Adrenal gland (tissue), 12 donors: ENCODE results near the gene IL1R2. TPM values are rescaled to one million over a fixed set of nuclear protein-coding genes. Genes with fewer than 3 reads are reported as not detected.

ENCODE experiments used
- DNase-seq, 7 donors: peaks; one replicate each; pipeline ENCODE4 v3.0.0-alpha.2; 2019 to 2020
- H3K27ac ChIP-seq, 5 donors: fragments of 200-600 bp; sonication (generic) in 4 of 5; 1 replicate in 3 of 5; 2 replicates in 2 of 5; pipeline versions ENCODE4 v1.5.1 to v1.8.0; 2016 to 2020; ENCODE audit warnings: mild to moderate bottlenecking in 1 of 5
- H3K27me3 ChIP-seq: fragments of 200-600 bp; 2 replicates; pipeline ENCODE4 v1.8.0; 2021
- H3K36me3 ChIP-seq, 2 donors: fragments of 200-600 bp; replicated peaks in 1 of 2; 1 replicate in 1 of 2; 2 replicates in 1 of 2; pipeline versions ENCODE4 v1.5.1 to v1.8.0; 2018 to 2022
- H3K4me1 ChIP-seq, 2 donors: fragments of 200-600 bp; replicated peaks in 1 of 2; 1 replicate in 1 of 2; 2 replicates in 1 of 2; pipeline versions ENCODE4 v1.5.1 to v1.8.0; 2018 to 2021
- H3K4me3 ChIP-seq, 4 donors: fragments of 200-600 bp; sonication (generic) in 3 of 4; one replicate each; pipeline ENCODE4 v1.5.1; 2016 to 2018
- H3K9me3 ChIP-seq, 3 donors: fragments of 200-600 bp; sonication (generic) in 1 of 3; replicated peaks in 1 of 3; 1 replicate in 2 of 3; 2 replicates in 1 of 3; pipeline versions ENCODE4 v1.5.1 to v1.8.0; 2016 to 2021
- CTCF ChIP-seq, 6 experiments: fragments of 450-650 bp in 4 of 6; fragments of 200-600 bp in 2 of 6; sonication (generic) in 1 of 6; IDR thresholded peaks; 1 replicate in 5 of 6; 2 replicates in 1 of 6; pipeline versions ENCODE4 v1.5.1 to v1.8.0; 2016 to 2021; ENCODE audit warnings: antibody characterized with exemption in 6 of 6, mild to moderate bottlenecking in 2 of 6, moderate library complexity in 1 of 6
- POLR2A ChIP-seq, 2 donors: fragments of 450-650 bp; IDR thresholded peaks; one replicate each; pipeline ENCODE4 v1.6.1; 2017; ENCODE audit warnings: antibody characterized with exemption in 2 of 2, mild to moderate bottlenecking in 2 of 2, moderate library complexity in 1 of 2
- WGBS, 4 donors: extraction: QIAGEN DNeasy Blood & Tissue Kit in 2 of 4; methylation state at CpG; one replicate each; pipeline versions ENCODE4 v1.1.5 to v1.1.7; 2013 to 2017; 5-methylcytosine and 5-hydroxymethylcytosine counted together
- intact Hi-C, 2 donors: fragments of 100-400 bp; cut with DNase I; formaldehyde crosslinking; loops; one replicate each; pipeline versions ENCODE4 v1.14.1 to v1.15.0; 2022 to 2023
- polyA plus RNA-seq, 3 donors: library from polyadenylated mRNA; stranded (reverse); fragments of 200-250 nt in 2 of 3; fragments of 350-450 nt in 1 of 3; fragmentation: Illumina TruSeq in 1 of 3; extraction: RNeasy Lipid Tissue Mini Kit (QIAGEN cat#74804) in 1 of 3; gene quantifications; one replicate each; pipeline ENCODE4 v1.2.3, GENCODE V29; 2013 to 2014
- total RNA-seq, 9 donors: library from RNA; depleted of rRNA in 4 of 9; stranded (reverse); fragments of >200 nt in 4 of 9; fragments of 120-200 nt in 1 of 9; fragmentation: NEBNext Ultra II Directional in 1 of 9; extraction: Animal tissue kit (Norgen Biotek cat#: 25700) in 1 of 9; gene quantifications; one replicate each; pipeline versions ENCODE4 v1.1.0 to v1.2.4, GENCODE V29; 2013 to 2023
- donor health status: healthy with polysubstance abuse.
- donor health status: Bipolar disorder and iron deficiency.
- donor health status: DM: yes; HTN: yes; CAD: no.
- donor health status: DM: no; HTN: no; CAD: no.
- donor health status: DM: no; HTN: no; CAD: no.
- donor health status: DM: yes; HTN: yes; CAD: no.

Gene IL1R2
- total and polyA plus RNA-seq, 12 donors: 4.5 to 26.0 (median 12.2) TPM

- H3K36me3 ChIP-seq: no peaks in the 10 kb centered on the region
- H3K27ac ChIP-seq: no peak overlapping the region
- no peaks in the 10 kb centered on the region for H3K9me3 ChIP-seq
- intact Hi-C loops: loop anchor here (5.0 to 10.0 kb wide), 4 partner anchors 37 to 325 kb away; partner anchors contain the start of genes IL1R1 (in 2 of the 2) and IL18R1 (in 1 of the 2)
- no peaks in the 10 kb centered on the region for H3K27me3 ChIP-seq
- TF ChIP-seq POLR2A (IDR thresholded peaks at IDR 0.05) (no peak), CTCF (IDR thresholded peaks at IDR 0.05) (no peak)
- DNase-seq: no peak
- no peak overlapping the region for H3K4me3 ChIP-seq
- H3K4me1 ChIP-seq: peaks cover 16 to 55% of the 10 kb centered on the region in 2 donors
Measured at GRCh38 chr2:102029952-102030351, 38.2 kb downstream of the IL1R2 start.

- 76 to 86% (median 78%) methylated on average over 1 of the region's 1 CpG for WGBS, 4 donors
- H3K36me3 ChIP-seq: no peaks in the 10 kb centered on the region
- H3K4me1 ChIP-seq: peaks cover 16 to 52% of the 10 kb centered on the region in 2 donors
- no peaks in the 10 kb centered on the region for H3K9me3 ChIP-seq
- intact Hi-C loops: loop anchor here in 1 of 2 donors (5.0 kb wide), 1 partner anchor 37 kb away; no protein-coding TSS in a partner anchor
- no peak for TF ChIP-seq POLR2A (IDR thresholded peaks at IDR 0.05)
- TF ChIP-seq CTCF (IDR thresholded peaks at IDR 0.05): no peak
- no peak overlapping the region for H3K27ac ChIP-seq
- H3K27me3 ChIP-seq: no peaks in the 10 kb centered on the region
- H3K4me3 ChIP-seq: no peak overlapping the region
- DNase-seq: no peak
Measured at GRCh38 chr2:102030502-102030854, 38.7 kb downstream of the IL1R2 start.

GRCh38 chr2:102030855-102031527 lies 39.2 kb downstream of the IL1R2 start:
- TF ChIP-seq POLR2A (IDR thresholded peaks at IDR 0.05) (no peak), CTCF (IDR thresholded peaks at IDR 0.05) (no peak)
- Histone ChIP-seq H3K4me3 (no peak overlapping the region), H3K27me3 (no peaks in the 10 kb centered on the region), H3K27ac (no peak overlapping the region), H3K36me3 (no peaks in the 10 kb centered on the region), H3K9me3 (no peaks in the 10 kb centered on the region), H3K4me1 (peaks cover 16 to 52% of the 10 kb centered on the region in 2 donors)
- no peak for DNase-seq
- WGBS, 4 donors: 82 to 84% (median 83%) methylated on average over 15 of the region's 15 CpGs
- intact Hi-C loops: loop anchor here in 1 of 2 donors (5.0 kb wide), 1 partner anchor 36 kb away; no protein-coding TSS in a partner anchor

- peaks cover 10 to 46% of the 10 kb centered on the region in 2 donors for H3K4me1 ChIP-seq
- H3K27me3 ChIP-seq: no peaks in the 10 kb centered on the region
- H3K4me3 ChIP-seq: no peak overlapping the region
- H3K27ac ChIP-seq: peak overlapping the region in 1 of 5 donors; percentile 50
- 58 to 68% (median 65%) methylated on average over 2 of the region's 2 CpGs for WGBS, 4 donors
- intact Hi-C loops: loop anchor here in 1 of 2 donors (5.0 kb wide), 1 partner anchor 35 kb away; no protein-coding TSS in a partner anchor
- H3K36me3 ChIP-seq: no peaks in the 10 kb centered on the region
- TF ChIP-seq CTCF (IDR thresholded peaks at IDR 0.05) (no peak), POLR2A (IDR thresholded peaks at IDR 0.05) (no peak)
- no peak for DNase-seq
- H3K9me3 ChIP-seq: no peaks in the 10 kb centered on the region
Measured at GRCh38 chr2:102032368-102033030, 40.7 kb downstream of the IL1R2 start.
